Esophagus squamous epithelium (tissue), 4 donors: Measurements from ENCODE around the gene ATRNL1.

ENCODE experiments used
- POLR2A ChIP-seq, 4 donors: fragments of 450-650 bp; IDR thresholded peaks; one replicate each; pipeline ENCODE4 v1.6.1; 2017; ENCODE audit warnings: antibody characterized with exemption in 4 of 4, mild to moderate bottlenecking in 4 of 4, moderate library complexity in 3 of 4
- TF ChIP-seq, protein P1 (sequence below), 6 experiments: fragments of 450-650 bp in 4 of 6; fragments of 200-600 bp in 2 of 6; sonication (generic) in 2 of 6; IDR thresholded peaks; one replicate each; pipeline ENCODE4 v1.5.1; 2016 to 2019; ENCODE audit warnings: antibody characterized with exemption in 6 of 6, mild to moderate bottlenecking in 4 of 6, moderate library complexity in 4 of 6

DNA sequence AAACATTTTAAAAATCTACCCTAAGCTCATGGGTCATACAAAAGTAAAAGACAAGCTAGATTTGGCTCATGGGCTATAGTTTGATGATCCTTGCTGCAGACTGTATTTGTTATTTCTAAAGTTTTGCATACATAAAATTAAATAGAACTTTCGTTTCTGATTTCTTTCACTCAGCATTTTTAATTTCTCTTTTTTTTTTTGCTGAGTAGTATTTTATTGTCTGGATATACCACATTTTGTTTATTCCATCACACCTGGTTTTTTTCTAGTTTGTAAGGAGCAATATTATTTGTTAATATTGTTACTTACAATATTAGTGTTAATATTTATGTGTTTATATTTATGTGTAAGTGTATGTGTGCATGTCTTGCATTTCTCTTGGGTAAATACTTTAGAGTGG is 291.5 kb downstream of the ATRNL1 start:
- TF ChIP-seq, protein P1, sequence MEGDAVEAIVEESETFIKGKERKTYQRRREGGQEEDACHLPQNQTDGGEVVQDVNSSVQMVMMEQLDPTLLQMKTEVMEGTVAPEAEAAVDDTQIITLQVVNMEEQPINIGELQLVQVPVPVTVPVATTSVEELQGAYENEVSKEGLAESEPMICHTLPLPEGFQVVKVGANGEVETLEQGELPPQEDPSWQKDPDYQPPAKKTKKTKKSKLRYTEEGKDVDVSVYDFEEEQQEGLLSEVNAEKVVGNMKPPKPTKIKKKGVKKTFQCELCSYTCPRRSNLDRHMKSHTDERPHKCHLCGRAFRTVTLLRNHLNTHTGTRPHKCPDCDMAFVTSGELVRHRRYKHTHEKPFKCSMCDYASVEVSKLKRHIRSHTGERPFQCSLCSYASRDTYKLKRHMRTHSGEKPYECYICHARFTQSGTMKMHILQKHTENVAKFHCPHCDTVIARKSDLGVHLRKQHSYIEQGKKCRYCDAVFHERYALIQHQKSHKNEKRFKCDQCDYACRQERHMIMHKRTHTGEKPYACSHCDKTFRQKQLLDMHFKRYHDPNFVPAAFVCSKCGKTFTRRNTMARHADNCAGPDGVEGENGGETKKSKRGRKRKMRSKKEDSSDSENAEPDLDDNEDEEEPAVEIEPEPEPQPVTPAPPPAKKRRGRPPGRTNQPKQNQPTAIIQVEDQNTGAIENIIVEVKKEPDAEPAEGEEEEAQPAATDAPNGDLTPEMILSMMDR (IDR thresholded peaks at IDR 0.05), result no peak
- TF ChIP-seq POLR2A (IDR thresholded peaks at IDR 0.05), result no peak
